Stomach (tissue), 9 donors: ENCODE results near the gene CLSTN2. TPM values are rescaled to one million over a fixed set of nuclear protein-coding genes. Genes with fewer than 3 reads are reported as not detected.

Experiments used
- DNase-seq, 2 donors: peaks; one replicate each; pipeline versions ENCODE4 v3.0.0 to v3.0.0-alpha.2; 2013 to 2019
- H3K27ac ChIP-seq, 5 donors: fragments of 200-600 bp in 4 of 5; sonication (generic) in 4 of 5; one replicate each; pipeline ENCODE4 v1.5.1; 2013 to 2019; ENCODE audit warnings: mild to moderate bottlenecking in 1 of 5, moderate library complexity in 1 of 5
- H3K27me3 ChIP-seq, 3 donors: fragments of 200-600 bp; sonication (generic); one replicate each; pipeline ENCODE4 v1.5.1; 2017 to 2019; ENCODE audit warnings: mixed run types in 1 of 3
- H3K36me3 ChIP-seq, 4 donors: fragments of 200-600 bp; sonication (generic); 1 replicate in 3 of 4; 2 replicates in 1 of 4; pipeline ENCODE4 v1.5.1; 2016 to 2019
- H3K4me1 ChIP-seq, 4 donors: fragments of 200-600 bp; sonication (generic); one replicate each; pipeline ENCODE4 v1.5.1; 2016 to 2019
- H3K4me3 ChIP-seq, 4 donors: fragments of 200-600 bp; sonication (generic) in 3 of 4; one replicate each; pipeline ENCODE4 v1.5.1; 2016 to 2019; ENCODE audit warnings: mild to moderate bottlenecking in 1 of 4
- H3K9me3 ChIP-seq, 4 donors: fragments of 200-600 bp; sonication (generic); one replicate each; pipeline ENCODE4 v1.5.1; 2016 to 2019
- EP300 ChIP-seq: sonication (generic); formaldehyde crosslinking; IDR thresholded peaks from one replicate; pipeline ENCODE4 v1.6.1; 2017; ENCODE audit warnings: antibody characterized with exemption
- POLR2A ChIP-seq, 4 donors: fragments of 450-650 bp; IDR thresholded peaks; one replicate each; pipeline ENCODE4 v1.6.1; 2016; ENCODE audit warnings: antibody characterized with exemption in 4 of 4, control low read depth in 2 of 4, mild to moderate bottlenecking in 1 of 4, moderate library complexity in 1 of 4
- POLR2AphosphoS5 ChIP-seq, 3 donors: sonication (generic); formaldehyde crosslinking; IDR thresholded peaks; one replicate each; pipeline ENCODE4 v1.6.1; 2016; ENCODE audit warnings: antibody characterized with exemption in 3 of 3
- WGBS, 5 donors: extraction: QIAGEN DNeasy Blood & Tissue Kit in 3 of 5; methylation state at CpG; one replicate each; pipeline versions ENCODE4 v1.1.5 to v1.1.7; 2013 to 2018; 5-methylcytosine and 5-hydroxymethylcytosine counted together
- intact Hi-C: fragments of 100-400 bp; cut with DNase I; formaldehyde crosslinking; loops from one replicate; pipeline ENCODE4 v1.15.1; 2023; ENCODE audit warnings: low total_unique reads
- polyA plus RNA-seq, 3 donors: library from polyadenylated mRNA; stranded (reverse); fragments of 200-250 nt; gene quantifications; one replicate each; pipeline ENCODE4 v1.2.3, GENCODE V29; 2013
- total RNA-seq, 5 donors: library from RNA; depleted of rRNA; stranded (reverse); fragments of >200 nt; gene quantifications; one replicate each; pipeline versions ENCODE4 v1.1.0 to v1.2.3, GENCODE V29; 2014 to 2016
- TF ChIP-seq, protein P1 (sequence below), 7 experiments: fragments of 450-650 bp in 4 of 7; fragments of 200-600 bp in 3 of 7; sonication (generic) in 3 of 7; IDR thresholded peaks; one replicate each; pipeline ENCODE4 v1.5.1; 2016 to 2019; ENCODE audit warnings: antibody characterized with exemption in 7 of 7, control low read depth in 2 of 7, mild to moderate bottlenecking in 1 of 7
- donor health status: healthy with polysubstance abuse.
- donor health status: Bipolar disorder and iron deficiency.
- donor health status: healthy.

The CLSTN2 gene
- total and polyA plus RNA-seq, 8 donors = 0.10 to 5.4 (median 1.7) TPM

DNA sequence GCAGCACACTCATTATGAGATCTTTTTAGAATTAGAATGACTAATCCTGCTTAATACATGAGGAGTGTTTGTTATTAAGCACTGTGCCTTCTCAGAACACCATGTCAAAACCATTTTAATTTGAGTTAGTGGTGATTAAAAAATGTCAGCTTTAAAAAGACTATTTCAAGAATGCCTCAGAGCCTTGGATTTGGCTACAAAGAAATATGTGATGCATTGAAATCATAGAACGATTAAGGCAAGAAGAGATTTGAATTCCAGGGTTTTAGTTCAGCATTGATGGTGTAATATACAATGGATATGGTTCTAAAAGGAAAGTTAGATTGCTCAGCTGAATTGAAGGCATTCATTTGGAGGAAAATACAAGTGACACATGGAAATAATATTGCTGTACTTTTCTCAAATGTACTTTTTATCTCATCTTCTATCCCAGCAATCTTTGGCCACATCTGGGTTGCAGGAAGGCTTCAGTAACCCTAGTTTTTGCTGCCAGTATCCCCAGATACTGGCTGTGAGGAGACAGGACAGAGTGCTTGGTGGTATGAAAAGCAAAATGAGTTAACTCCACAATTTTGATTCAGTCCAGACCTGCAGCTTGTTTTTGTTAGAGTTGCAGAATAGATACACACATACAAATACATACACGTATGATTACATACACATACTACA is 303.8 kb downstream of the CLSTN2 start:
- no peak for TF ChIP-seq POLR2A (IDR thresholded peaks at IDR 0.05)
- TF ChIP-seq, protein P1, sequence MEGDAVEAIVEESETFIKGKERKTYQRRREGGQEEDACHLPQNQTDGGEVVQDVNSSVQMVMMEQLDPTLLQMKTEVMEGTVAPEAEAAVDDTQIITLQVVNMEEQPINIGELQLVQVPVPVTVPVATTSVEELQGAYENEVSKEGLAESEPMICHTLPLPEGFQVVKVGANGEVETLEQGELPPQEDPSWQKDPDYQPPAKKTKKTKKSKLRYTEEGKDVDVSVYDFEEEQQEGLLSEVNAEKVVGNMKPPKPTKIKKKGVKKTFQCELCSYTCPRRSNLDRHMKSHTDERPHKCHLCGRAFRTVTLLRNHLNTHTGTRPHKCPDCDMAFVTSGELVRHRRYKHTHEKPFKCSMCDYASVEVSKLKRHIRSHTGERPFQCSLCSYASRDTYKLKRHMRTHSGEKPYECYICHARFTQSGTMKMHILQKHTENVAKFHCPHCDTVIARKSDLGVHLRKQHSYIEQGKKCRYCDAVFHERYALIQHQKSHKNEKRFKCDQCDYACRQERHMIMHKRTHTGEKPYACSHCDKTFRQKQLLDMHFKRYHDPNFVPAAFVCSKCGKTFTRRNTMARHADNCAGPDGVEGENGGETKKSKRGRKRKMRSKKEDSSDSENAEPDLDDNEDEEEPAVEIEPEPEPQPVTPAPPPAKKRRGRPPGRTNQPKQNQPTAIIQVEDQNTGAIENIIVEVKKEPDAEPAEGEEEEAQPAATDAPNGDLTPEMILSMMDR (IDR thresholded peaks at IDR 0.05) = no peak
- TF ChIP-seq EP300 = no peak
- Histone ChIP-seq H3K36me3 (no peaks in the 10 kb centered on the region), H3K4me1 (no peaks in the 10 kb centered on the region), H3K9me3 (no peaks in the 10 kb centered on the region), H3K27ac (no peak overlapping the region), H3K27me3 (no peaks in the 10 kb centered on the region), H3K4me3 (no peak overlapping the region)
- intact Hi-C loops = no loop called here
- WGBS, 5 donors = 49 to 82% (median 72%) methylated on average over 2 of the region's 2 CpGs
- no peak for DNase-seq

DNA sequence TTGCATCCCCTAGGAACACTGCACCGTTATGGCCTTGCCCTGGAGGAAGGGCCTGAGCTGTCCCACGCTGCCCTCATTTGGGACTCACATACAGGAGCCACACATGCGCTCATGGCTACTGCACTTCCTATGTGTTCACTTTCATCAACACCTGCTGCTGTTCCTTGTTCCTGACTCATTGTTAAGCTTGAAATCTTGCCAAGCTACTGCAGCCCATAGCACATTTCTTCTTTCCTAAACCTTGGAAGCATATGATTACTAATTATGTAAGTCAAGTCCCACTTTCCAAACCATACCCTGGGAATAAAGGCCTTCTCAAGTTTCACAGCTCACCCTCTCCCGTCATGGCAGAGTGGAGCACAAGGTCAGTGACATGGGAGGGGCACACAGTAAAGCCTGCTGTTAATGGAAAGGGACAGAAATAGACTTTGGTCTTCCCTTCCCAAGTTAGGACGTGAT is 307.9 kb downstream of the CLSTN2 start:
- no peaks in the 10 kb centered on the region for H3K9me3 ChIP-seq
- WGBS, 5 donors = 51 to 62% (median 60%) methylated on average over 5 of the region's 5 CpGs
- no peak for DNase-seq

DNA sequence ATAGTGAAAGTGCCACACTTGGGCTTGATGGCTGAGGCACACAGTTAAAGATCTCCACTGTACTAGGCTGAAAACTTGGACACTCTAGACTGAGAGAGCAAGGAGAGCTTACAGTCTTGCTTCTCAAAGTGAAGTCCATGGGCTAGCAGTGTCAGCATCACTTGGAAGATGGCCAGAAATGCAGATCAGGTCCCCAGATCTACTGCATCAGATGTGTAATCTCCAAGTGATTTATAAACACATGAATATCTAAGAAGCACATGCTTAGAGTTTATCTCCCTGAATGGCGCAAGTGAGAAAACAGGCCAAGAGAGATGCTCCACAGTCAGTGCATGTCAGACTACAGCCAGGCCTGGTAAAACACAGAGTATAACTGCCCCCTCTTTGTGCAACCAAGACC is 308.6 kb downstream of the CLSTN2 start:
- Histone ChIP-seq H3K36me3 (no peaks in the 10 kb centered on the region), H3K27me3 (no peaks in the 10 kb centered on the region), H3K4me3 (no peak overlapping the region), H3K9me3 (no peaks in the 10 kb centered on the region), H3K27ac (no peak overlapping the region), H3K4me1 (no peaks in the 10 kb centered on the region)
- no peak for TF ChIP-seq EP300
- TF ChIP-seq POLR2A (IDR thresholded peaks at IDR 0.05) = no peak
- 91 to 100% (median 98%) methylated on average over 1 of the region's 1 CpG for WGBS, 5 donors
- no peak for DNase-seq
- intact Hi-C loops = no loop called here

More for the DNA sequence above, 307.9 kb downstream of the CLSTN2 start:
- Histone ChIP-seq H3K36me3 (no peaks in the 10 kb centered on the region), H3K4me1 (no peaks in the 10 kb centered on the region), H3K27ac (no peak overlapping the region), H3K4me3 (no peak overlapping the region), H3K27me3 (no peaks in the 10 kb centered on the region)
- intact Hi-C loops = no loop called here
- TF ChIP-seq POLR2A (IDR thresholded peaks at IDR 0.05) (no peak), EP300 (no peak), POLR2AphosphoS5 (IDR thresholded peaks at IDR 0.05) (no peak)
- TF ChIP-seq, protein P1 (IDR thresholded peaks at IDR 0.05) = no peak

DNA sequence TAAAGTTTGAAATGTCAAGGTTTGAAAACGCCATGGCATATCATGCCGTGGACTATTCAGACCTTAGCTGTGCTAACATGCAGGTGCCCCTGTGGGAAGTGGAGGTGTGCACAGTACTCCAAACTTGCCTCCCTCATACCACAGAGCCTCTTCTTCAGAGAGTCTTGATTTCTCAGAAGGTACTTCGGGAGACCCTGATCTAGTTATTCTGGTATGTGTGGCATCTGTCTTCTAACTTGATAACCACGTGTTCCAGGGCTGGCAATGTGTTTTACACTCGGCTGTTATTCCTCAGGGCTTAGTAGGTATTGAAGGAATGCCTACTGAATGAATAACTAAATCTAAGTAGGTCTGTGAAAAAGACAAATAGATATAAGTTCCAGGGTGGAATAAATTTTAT is 309.9 kb downstream of the CLSTN2 start:
- Histone ChIP-seq H3K27ac (no peak overlapping the region), H3K4me1 (no peaks in the 10 kb centered on the region), H3K27me3 (no peaks in the 10 kb centered on the region), H3K36me3 (no peaks in the 10 kb centered on the region), H3K9me3 (no peaks in the 10 kb centered on the region), H3K4me3 (no peak overlapping the region)
- WGBS, 5 donors = 67 to 70% (median 68%) methylated on average over 5 of the region's 5 CpGs
- TF ChIP-seq POLR2A (IDR thresholded peaks at IDR 0.05) (no peak), POLR2AphosphoS5 (IDR thresholded peaks at IDR 0.05) (no peak), EP300 (no peak)
- TF ChIP-seq, protein P1 (IDR thresholded peaks at IDR 0.05) = no peak
- DNase-seq = no peak
- intact Hi-C loops = no loop called here

DNA sequence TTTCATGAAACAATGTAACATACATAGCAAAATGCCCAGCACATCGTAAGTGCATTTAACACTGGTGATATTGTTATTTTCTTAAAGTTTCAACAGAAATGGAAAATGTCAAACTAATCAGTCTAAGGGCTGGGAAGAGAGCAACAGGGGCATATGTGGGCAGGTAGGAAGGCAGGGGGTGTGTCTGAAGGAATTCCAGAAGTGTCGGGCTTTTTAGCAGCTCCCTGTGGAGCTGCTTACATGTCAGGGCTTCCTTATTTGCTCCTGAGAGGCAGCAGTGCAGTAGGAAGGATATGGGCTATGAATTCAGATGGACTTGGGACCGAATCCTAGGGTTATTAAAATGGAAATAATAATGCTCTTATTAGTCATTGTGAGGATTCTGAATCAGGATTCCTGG is 311.6 kb downstream of the CLSTN2 start:
- Histone ChIP-seq H3K4me1 (no peaks in the 10 kb centered on the region), H3K27me3 (no peaks in the 10 kb centered on the region), H3K4me3 (no peak overlapping the region), H3K27ac (no peak overlapping the region), H3K9me3 (no peaks in the 10 kb centered on the region), H3K36me3 (no peaks in the 10 kb centered on the region)
- intact Hi-C loops = no loop called here
- no peak for DNase-seq
- TF ChIP-seq, protein P1 (IDR thresholded peaks at IDR 0.05) = no peak
- WGBS, 5 donors = 49 to 56% (median 55%) methylated on average over 3 of the region's 3 CpGs
